ENCODE data around the gene TRUB2. TPM values are rescaled to one million over a fixed set of nuclear protein-coding genes. Genes with fewer than 3 reads are reported as not detected.

TRUB2 gene
- total and polyA plus RNA-seq, 2 of the 13 experiments (the other 11 are each of a cell fraction or from before 2014, with no cell fraction given): 22.3 to 41.2 TPM

- TF ChIP-seq, protein P1, sequence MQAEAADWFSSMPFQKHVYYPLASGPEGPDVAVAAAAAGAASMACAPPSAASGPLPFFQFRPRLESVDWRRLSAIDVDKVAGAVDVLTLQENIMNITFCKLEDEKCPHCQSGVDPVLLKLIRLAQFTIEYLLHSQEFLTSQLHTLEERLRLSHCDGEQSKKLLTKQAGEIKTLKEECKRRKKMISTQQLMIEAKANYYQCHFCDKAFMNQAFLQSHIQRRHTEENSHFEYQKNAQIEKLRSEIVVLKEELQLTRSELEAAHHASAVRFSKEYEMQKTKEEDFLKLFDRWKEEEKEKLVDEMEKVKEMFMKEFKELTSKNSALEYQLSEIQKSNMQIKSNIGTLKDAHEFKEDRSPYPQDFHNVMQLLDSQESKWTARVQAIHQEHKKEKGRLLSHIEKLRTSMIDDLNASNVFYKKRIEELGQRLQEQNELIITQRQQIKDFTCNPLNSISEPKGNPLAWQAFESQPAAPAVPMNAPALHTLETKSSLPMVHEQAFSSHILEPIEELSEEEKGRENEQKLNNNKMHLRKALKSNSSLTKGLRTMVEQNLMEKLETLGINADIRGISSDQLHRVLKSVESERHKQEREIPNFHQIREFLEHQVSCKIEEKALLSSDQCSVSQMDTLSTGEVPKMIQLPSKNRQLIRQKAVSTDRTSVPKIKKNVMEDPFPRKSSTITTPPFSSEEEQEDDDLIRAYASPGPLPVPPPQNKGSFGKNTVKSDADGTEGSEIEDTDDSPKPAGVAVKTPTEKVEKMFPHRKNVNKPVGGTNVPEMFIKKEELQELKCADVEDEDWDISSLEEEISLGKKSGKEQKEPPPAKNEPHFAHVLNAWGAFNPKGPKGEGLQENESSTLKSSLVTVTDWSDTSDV (CRISPR knock-in tag; IDR thresholded peaks at IDR 0.05): peak; percentile 55; the same call in 1 of the 2 replicates
- TF ChIP-seq ZNF777 (CRISPR knock-in tag; IDR thresholded peaks at IDR 0.05) (peak; percentile 10; the same call in 1 of the 2 replicates), ATRX (CRISPR knock-in tag; IDR thresholded peaks at IDR 0.05; ENCODE audit: borderline replicate concordance) (no peak), TRAFD1 (CRISPR knock-in tag; IDR thresholded peaks at IDR 0.05; ENCODE audit: borderline replicate concordance) (no peak), ELF1 (CRISPR knock-in tag; IDR thresholded peaks at IDR 0.05) (peak; percentile 86), PTBP1 (IDR thresholded peaks at IDR 0.05; ENCODE audit: low read depth, low read length, poor library complexity, severe bottlenecking) (no peak), ZSCAN29 (CRISPR knock-in tag; conservative IDR thresholded peaks at IDR 0.05) (no peak), ZNF256 (CRISPR knock-in tag; conservative IDR thresholded peaks at IDR 0.05) (no peak), MZF1 (CRISPR knock-in tag; IDR thresholded peaks at IDR 0.05; ENCODE audit: borderline replicate concordance) (no peak), GRHL1 (CRISPR knock-in tag; conservative IDR thresholded peaks at IDR 0.05) (no peak), FOSL1 (CRISPR knock-in tag; IDR thresholded peaks at IDR 0.05; ENCODE audit: borderline replicate concordance) (no peak), NCOA1 (CRISPR knock-in tag; IDR thresholded peaks at IDR 0.05) (no peak), SIX4 (CRISPR knock-in tag; IDR thresholded peaks at IDR 0.05) (no peak), ZNF558 (CRISPR knock-in tag; IDR thresholded peaks at IDR 0.05; ENCODE audit: borderline replicate concordance) (peak; percentile 88; the same call in 1 of the 2 replicates), HOXA9 (CRISPR knock-in tag; IDR thresholded peaks at IDR 0.05; ENCODE audit: borderline replicate concordance) (no peak), ZNF468 (CRISPR knock-in tag; IDR thresholded peaks at IDR 0.05) (no peak), MBD4 (IDR thresholded peaks at IDR 0.05; ENCODE audit: borderline replicate concordance, low read length) (no peak), THAP8 (CRISPR knock-in tag; IDR thresholded peaks at IDR 0.05; ENCODE audit: borderline replicate concordance) (no peak), ZNF335 (CRISPR knock-in tag; IDR thresholded peaks at IDR 0.05) (peak; percentile 41; the same call in 1 of the 2 replicates)
- TF ChIP-seq, protein P2, sequence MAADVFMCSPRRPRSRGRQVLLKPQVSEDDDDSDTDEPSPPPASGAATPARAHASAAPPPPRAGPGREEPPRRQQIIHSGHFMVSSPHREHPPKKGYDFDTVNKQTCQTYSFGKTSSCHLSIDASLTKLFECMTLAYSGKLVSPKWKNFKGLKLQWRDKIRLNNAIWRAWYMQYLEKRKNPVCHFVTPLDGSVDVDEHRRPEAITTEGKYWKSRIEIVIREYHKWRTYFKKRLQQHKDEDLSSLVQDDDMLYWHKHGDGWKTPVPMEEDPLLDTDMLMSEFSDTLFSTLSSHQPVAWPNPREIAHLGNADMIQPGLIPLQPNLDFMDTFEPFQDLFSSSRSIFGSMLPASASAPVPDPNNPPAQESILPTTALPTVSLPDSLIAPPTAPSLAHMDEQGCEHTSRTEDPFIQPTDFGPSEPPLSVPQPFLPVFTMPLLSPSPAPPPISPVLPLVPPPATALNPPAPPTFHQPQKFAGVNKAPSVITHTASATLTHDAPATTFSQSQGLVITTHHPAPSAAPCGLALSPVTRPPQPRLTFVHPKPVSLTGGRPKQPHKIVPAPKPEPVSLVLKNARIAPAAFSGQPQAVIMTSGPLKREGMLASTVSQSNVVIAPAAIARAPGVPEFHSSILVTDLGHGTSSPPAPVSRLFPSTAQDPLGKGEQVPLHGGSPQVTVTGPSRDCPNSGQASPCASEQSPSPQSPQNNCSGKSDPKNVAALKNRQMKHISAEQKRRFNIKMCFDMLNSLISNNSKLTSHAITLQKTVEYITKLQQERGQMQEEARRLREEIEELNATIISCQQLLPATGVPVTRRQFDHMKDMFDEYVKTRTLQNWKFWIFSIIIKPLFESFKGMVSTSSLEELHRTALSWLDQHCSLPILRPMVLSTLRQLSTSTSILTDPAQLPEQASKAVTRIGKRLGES (CRISPR knock-in tag; IDR thresholded peaks at IDR 0.05; ENCODE audit: borderline replicate concordance): no peak
These were observed 46.2 kb downstream of the TRUB2 start, which contains the start of gene SWI5 (continued) for GRCh38 chr9:128276008-128276573.
